OCI-LY1 (cell line): ENCODE data around the gene LSAMP.

Experiments
- H2AFZ ChIP-seq: fragments of 200-600 bp; sonication (generic), shearing (Covaris generic); 2 replicates; pipeline ENCODE4 v1.6.0; 2014; ENCODE audit warnings: antibody characterized with exemption, mild to moderate bottlenecking, low read length
- H3F3A ChIP-seq: fragments of 200-600 bp; sonication (generic), shearing (Covaris generic); 2 replicates; pipeline ENCODE4 v1.6.0; 2014; ENCODE audit warnings: mild to moderate bottlenecking, antibody characterized with exemption, low read length, moderate library complexity; ENCODE audit not compliant: insufficient read depth
- H3K27ac ChIP-seq: fragments of 200-600 bp; sonication (generic); 2 replicates; pipeline ENCODE4 v1.5.1; 2014; ENCODE audit warnings: low read length, mixed run types, mild to moderate bottlenecking, low read depth; ENCODE audit not compliant: poor library complexity, severe bottlenecking
- H3K27me3 ChIP-seq: fragments of 200-600 bp; sonication (generic); 2 replicates; pipeline ENCODE4 v1.6.0; 2014; ENCODE audit warnings: antibody characterized with exemption, mild to moderate bottlenecking, low read length, moderate library complexity; ENCODE audit not compliant: insufficient read depth
- H3K36me3 ChIP-seq: fragments of 200-600 bp; sonication (generic); 2 replicates; pipeline ENCODE4 v1.6.1; 2014; ENCODE audit warnings: mild to moderate bottlenecking, antibody characterized with exemption, low read length, moderate library complexity, mixed read lengths; ENCODE audit not compliant: insufficient read depth
- H3K4me1 ChIP-seq: fragments of 200-600 bp; sonication (generic); 2 replicates; pipeline ENCODE4 v1.5.1; 2014; ENCODE audit warnings: mild to moderate bottlenecking, low read length, moderate library complexity; ENCODE audit not compliant: insufficient read depth, severe bottlenecking
- H3K4me2 ChIP-seq: fragments of 200-600 bp; sonication (generic), shearing (Covaris generic); 2 replicates; pipeline ENCODE4 v1.6.1; 2014; ENCODE audit warnings: low read length
- H3K4me3 ChIP-seq: fragments of 200-600 bp; sonication (generic); 2 replicates; pipeline ENCODE4 v1.5.1; 2014; ENCODE audit warnings: low read length, low read depth, mild to moderate bottlenecking, mixed read lengths; ENCODE audit not compliant: poor library complexity, severe bottlenecking
- H3K79me2 ChIP-seq: fragments of 200-600 bp; shearing (Covaris generic); 2 replicates; pipeline ENCODE4 v1.6.1; 2016; ENCODE audit warnings: mixed run types, low read length, mixed read lengths; ENCODE audit not compliant: insufficient read depth
- H3K9ac ChIP-seq: fragments of 200-600 bp; sonication (generic), shearing (Covaris generic); 2 replicates; pipeline ENCODE4 v1.6.1; 2014; ENCODE audit warnings: mild to moderate bottlenecking, low read length, mixed read lengths
- H3K9me2 ChIP-seq: fragments of 200-600 bp; sonication (generic), shearing (Covaris generic); 2 replicates; pipeline ENCODE4 v1.6.1; 2014; ENCODE audit warnings: low read depth, mild to moderate bottlenecking, low read length, mixed read lengths
- H3K9me3 ChIP-seq: fragments of 200-600 bp; shearing (Covaris generic); 2 replicates; pipeline ENCODE4 v1.6.1; 2014; ENCODE audit warnings: low read length, mixed read lengths
- H4K20me1 ChIP-seq: fragments of 200-600 bp; sonication (generic), shearing (Covaris generic); 2 replicates; pipeline ENCODE4 v1.6.0; 2016; ENCODE audit warnings: mild to moderate bottlenecking, low read length; ENCODE audit not compliant: insufficient read depth
- EZH2 ChIP-seq: fragments of 200-600 bp; sonication (generic), shearing (Covaris generic); IDR thresholded peaks from 2 replicates; pipeline ENCODE4 v1.8.0; 2017; ENCODE audit warnings: borderline replicate concordance, mixed run types, mild to moderate bottlenecking, antibody characterized with exemption, low read length, moderate library complexity, mixed read lengths
- TF ChIP-seq, protein P1 (sequence below): fragments of 200-600 bp; sonication (generic), shearing (Covaris generic); IDR thresholded peaks from 2 replicates; pipeline ENCODE4 v1.5.1; 2017; ENCODE audit warnings: mild to moderate bottlenecking, antibody characterized with exemption, low read length, moderate library complexity, mixed read lengths

The LSAMP gene

DNA sequence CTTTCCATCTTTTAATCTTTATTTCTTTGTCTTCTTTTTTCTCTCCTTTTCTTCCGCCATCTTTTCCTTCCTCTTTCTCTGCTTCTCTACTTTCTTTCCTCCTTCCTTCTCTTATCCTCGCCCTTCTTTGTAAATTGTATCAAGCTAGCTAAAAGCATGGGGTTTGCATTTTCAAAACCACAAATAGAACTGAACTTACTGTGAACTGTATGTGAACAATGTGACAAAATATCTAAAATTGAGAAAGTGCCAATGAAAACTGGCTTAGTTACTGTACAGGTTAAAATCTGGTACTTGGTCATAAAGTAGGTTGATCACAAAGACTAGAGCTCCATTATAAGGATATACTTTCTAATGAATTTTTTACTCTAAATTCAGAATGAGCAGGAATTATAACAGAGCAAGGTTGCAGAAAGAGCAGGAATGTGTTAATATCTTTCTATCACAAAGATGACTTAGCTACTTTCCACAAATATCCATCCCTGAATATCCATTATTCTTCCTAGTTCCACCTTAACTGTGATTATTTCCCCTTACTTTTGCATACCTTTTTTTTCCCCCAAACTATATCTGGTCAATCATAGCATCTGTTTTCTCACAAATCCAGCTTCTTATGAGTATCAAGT lies 122.4 kb downstream of the LSAMP start:
- H4K20me1 ChIP-seq: no peaks in the 10 kb centered on the region
- no peak overlapping the region for H3K4me2 ChIP-seq
- no peaks in the 10 kb centered on the region for H3K9me3 ChIP-seq
- H3K9ac ChIP-seq: no peak overlapping the region
- no peaks in the 10 kb centered on the region for H3K27me3 ChIP-seq
- no peaks in the 10 kb centered on the region for H3K4me1 ChIP-seq
- no peaks in the 10 kb centered on the region for H3K9me2 ChIP-seq
- no peaks in the 10 kb centered on the region for H3K79me2 ChIP-seq
- no peak for TF ChIP-seq EZH2
- TF ChIP-seq, protein P1, sequence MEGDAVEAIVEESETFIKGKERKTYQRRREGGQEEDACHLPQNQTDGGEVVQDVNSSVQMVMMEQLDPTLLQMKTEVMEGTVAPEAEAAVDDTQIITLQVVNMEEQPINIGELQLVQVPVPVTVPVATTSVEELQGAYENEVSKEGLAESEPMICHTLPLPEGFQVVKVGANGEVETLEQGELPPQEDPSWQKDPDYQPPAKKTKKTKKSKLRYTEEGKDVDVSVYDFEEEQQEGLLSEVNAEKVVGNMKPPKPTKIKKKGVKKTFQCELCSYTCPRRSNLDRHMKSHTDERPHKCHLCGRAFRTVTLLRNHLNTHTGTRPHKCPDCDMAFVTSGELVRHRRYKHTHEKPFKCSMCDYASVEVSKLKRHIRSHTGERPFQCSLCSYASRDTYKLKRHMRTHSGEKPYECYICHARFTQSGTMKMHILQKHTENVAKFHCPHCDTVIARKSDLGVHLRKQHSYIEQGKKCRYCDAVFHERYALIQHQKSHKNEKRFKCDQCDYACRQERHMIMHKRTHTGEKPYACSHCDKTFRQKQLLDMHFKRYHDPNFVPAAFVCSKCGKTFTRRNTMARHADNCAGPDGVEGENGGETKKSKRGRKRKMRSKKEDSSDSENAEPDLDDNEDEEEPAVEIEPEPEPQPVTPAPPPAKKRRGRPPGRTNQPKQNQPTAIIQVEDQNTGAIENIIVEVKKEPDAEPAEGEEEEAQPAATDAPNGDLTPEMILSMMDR: no peak
- no peak overlapping the region for H2AFZ ChIP-seq
- no peak overlapping the region for H3K27ac ChIP-seq
- no peaks in the 10 kb centered on the region for H3F3A ChIP-seq
- H3K4me3 ChIP-seq: no peak overlapping the region
- H3K36me3 ChIP-seq: no peaks in the 10 kb centered on the region

DNA sequence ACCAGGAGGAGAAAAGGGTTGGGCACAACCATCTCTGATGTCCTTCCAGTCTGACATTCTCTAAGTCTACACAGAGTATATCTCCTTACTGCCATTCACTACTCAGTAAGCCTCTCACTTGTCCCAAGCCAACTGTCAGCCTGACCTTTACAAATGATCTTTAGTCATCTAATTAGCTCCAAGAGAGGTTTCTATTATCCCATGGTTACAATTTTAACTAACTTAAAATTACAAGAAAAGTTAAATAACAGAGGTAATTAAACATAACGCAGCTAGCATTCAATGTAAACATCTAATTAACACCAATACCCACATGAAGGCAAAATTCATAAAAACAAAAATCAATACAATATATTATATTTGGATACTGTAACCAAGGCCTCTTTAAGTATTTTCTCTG lies 126.9 kb downstream of the LSAMP start:
- H4K20me1 ChIP-seq: no peaks in the 10 kb centered on the region
- TF ChIP-seq EZH2: no peak
- TF ChIP-seq, protein P1: no peak
- H3K9me2 ChIP-seq: no peaks in the 10 kb centered on the region
- H3K79me2 ChIP-seq: no peaks in the 10 kb centered on the region
- H3K4me2 ChIP-seq: no peak overlapping the region
- H3K36me3 ChIP-seq: no peaks in the 10 kb centered on the region
- no peaks in the 10 kb centered on the region for H3K4me1 ChIP-seq
- no peaks in the 10 kb centered on the region for H3K9me3 ChIP-seq
- no peaks in the 10 kb centered on the region for H3K27me3 ChIP-seq
- H3K9ac ChIP-seq: no peak overlapping the region
- H3K4me3 ChIP-seq: no peak overlapping the region
- no peaks in the 10 kb centered on the region for H3F3A ChIP-seq
- H2AFZ ChIP-seq: no peak overlapping the region
- no peak overlapping the region for H3K27ac ChIP-seq

DNA sequence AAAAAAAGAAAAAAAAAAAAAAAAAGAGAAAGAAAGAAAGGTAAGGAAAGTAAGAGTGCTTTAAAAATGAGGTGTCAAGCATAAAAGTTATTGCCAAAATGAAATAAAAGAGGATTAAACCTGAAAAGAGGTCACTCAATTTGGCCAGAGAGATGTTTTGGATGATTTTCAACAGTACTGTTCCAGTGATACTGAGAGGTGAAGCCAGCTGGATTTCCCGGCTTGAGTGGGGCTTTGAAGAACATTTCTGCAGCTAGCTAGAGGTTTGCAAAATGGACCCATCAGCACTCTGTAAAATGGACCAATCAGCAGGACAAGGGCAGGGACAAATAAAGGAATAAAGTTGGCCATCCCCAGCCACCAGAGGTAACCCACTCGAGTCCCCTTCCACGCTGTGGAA lies 128.5 kb downstream of the LSAMP start:
- H4K20me1 ChIP-seq: no peaks in the 10 kb centered on the region
- no peak overlapping the region for H3K4me3 ChIP-seq
- H3K36me3 ChIP-seq: no peaks in the 10 kb centered on the region
- no peaks in the 10 kb centered on the region for H3K79me2 ChIP-seq
- no peaks in the 10 kb centered on the region for H3K9me3 ChIP-seq
- no peaks in the 10 kb centered on the region for H3K9me2 ChIP-seq
- no peak overlapping the region for H3K4me2 ChIP-seq
- H2AFZ ChIP-seq: no peak overlapping the region
- no peak overlapping the region for H3K27ac ChIP-seq
- no peaks in the 10 kb centered on the region for H3K4me1 ChIP-seq
- no peaks in the 10 kb centered on the region for H3K27me3 ChIP-seq
- no peaks in the 10 kb centered on the region for H3F3A ChIP-seq
- TF ChIP-seq, protein P1: no peak
- no peak for TF ChIP-seq EZH2
- no peak overlapping the region for H3K9ac ChIP-seq
